Colonic mucosa (tissue), 4 donors: ENCODE results near the gene GSTM2. TPM values are rescaled to one million over a fixed set of nuclear protein-coding genes. Genes with fewer than 3 reads are reported as not detected.
"Not testable (repeated sequence)": the region's sequence is repeated elsewhere in the genome, so short reads cannot be mapped to it uniquely, and the experiment has no call there.

Source experiments
- DNase-seq: peaks from one replicate; pipeline ENCODE4 v3.0.0-alpha.2; 2020
- H3K27ac ChIP-seq: fragments of 200-600 bp; one replicate; pipeline ENCODE4 v1.8.0; 2021
- H3K27me3 ChIP-seq: fragments of 200-600 bp; one replicate; pipeline ENCODE4 v1.8.0; 2021
- H3K36me3 ChIP-seq: fragments of 200-600 bp; one replicate; pipeline ENCODE4 v1.8.0; 2021
- H3K4me1 ChIP-seq: fragments of 200-600 bp; one replicate; pipeline ENCODE4 v1.8.0; 2021; ENCODE audit warnings: mild to moderate bottlenecking
- H3K4me3 ChIP-seq: fragments of 200-600 bp; one replicate; pipeline ENCODE4 v1.8.0; 2021
- H3K9ac ChIP-seq, 2 donors: one replicate each; pipeline ENCODE4 v1.7.0; 2013; ENCODE audit warnings: control low read depth in 2 of 2, low read depth in 2 of 2, low read length in 2 of 2
- H3K9me3 ChIP-seq: fragments of 200-600 bp; one replicate; pipeline ENCODE4 v1.8.0; 2021
- CTCF ChIP-seq: fragments of 200-600 bp; IDR thresholded peaks from one replicate; pipeline ENCODE4 v1.8.0; 2022; ENCODE audit warnings: antibody characterized with exemption, mild to moderate bottlenecking
- intact Hi-C: fragments of 100-400 bp; cut with DNase I; formaldehyde crosslinking; loops from one replicate; pipeline ENCODE4 v1.14.1; 2022
- total RNA-seq, 2 donors: library from RNA; stranded (reverse); fragmentation: NEBNext Ultra II Directional in 1 of 2; extraction: Animal tissue kit (Norgen Biotek cat#: 25700) in 1 of 2; gene quantifications; one replicate each; pipeline ENCODE4 v1.2.1, GENCODE V29; 2021
- donor health status: healthy.
- donor health status: DM: no; HTN: no; CAD: no.
- donor health status: DM: no; HTN: no; CAD: no.

The GSTM2 gene
- total RNA-seq, 2 donors from 2014 or later = 18.5 to 20.7 TPM

- intact Hi-C loops = no loop called here
- DNase-seq = no peak
- Histone ChIP-seq H3K27ac (no peak overlapping the region), H3K9ac (no peak overlapping the region), H3K36me3 (no peaks in the 10 kb centered on the region), H3K4me1 (no peaks in the 10 kb centered on the region), H3K27me3 (no peaks in the 10 kb centered on the region), H3K9me3 (no peaks in the 10 kb centered on the region), H3K4me3 (no peak overlapping the region)
- no peak for TF ChIP-seq CTCF
Measured at GRCh38 chr1:109664671-109665070, 3.2 kb upstream of the GSTM2 start.

GRCh38 chr1:109668123-109668775, 392 bp downstream of the GSTM2 start:
- peak overlapping the region; percentile 62 to 68 for H3K9ac ChIP-seq
- H3K4me1 ChIP-seq = no peaks in the 10 kb centered on the region
- TF ChIP-seq CTCF = no peak
- no peaks in the 10 kb centered on the region for H3K27me3 ChIP-seq
- peak overlapping the region; percentile 40 for H3K4me3 ChIP-seq
- H3K36me3 ChIP-seq = no peaks in the 10 kb centered on the region
- H3K9me3 ChIP-seq = no peaks in the 10 kb centered on the region
- DNase-seq = no peak
- H3K27ac ChIP-seq = no peak overlapping the region
- intact Hi-C loops = no loop called here

DNA sequence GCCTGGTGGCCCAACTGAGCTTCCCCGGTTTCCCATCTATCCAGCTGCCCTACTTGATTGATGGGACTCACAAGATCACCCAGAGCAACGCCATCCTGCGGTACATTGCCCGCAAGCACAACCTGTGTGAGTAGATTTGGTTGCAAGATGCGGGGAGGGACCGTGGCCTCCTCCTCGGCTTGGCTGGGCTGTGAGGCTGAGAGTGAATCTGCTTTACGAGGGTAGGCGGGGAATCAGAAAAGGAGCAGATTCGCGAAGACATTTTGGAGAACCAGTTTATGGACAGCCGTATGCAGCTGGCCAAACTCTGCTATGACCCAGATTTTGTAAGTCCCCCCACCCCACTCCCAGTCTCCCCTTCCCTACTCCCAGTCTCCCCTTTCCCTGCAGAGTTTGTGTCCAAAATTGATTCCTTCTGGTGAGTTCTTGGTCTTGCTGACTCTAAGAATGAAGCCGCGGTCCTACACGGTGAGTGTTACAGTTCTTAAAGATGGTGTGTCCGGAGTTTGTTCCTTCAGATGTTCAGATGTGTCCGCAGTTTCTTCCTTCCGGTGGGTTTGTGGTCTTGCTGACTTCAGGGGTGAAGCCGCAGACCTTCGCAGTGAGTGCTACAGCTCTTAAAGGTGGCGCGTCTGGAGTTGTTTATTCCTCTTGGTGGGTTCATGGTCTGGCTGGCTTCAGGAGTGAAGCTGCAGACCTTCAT, 1.5 kb downstream of the GSTM2 start:
- Histone ChIP-seq H3K9me3 (no peaks in the 10 kb centered on the region), H3K27me3 (no peaks in the 10 kb centered on the region), H3K9ac (no peak overlapping the region), H3K4me1 (no peaks in the 10 kb centered on the region), H3K4me3 (no peak overlapping the region), H3K27ac (no peak overlapping the region), H3K36me3 (no peaks in the 10 kb centered on the region)
- no peak for TF ChIP-seq CTCF
- intact Hi-C loops = no loop called here
- no peak for DNase-seq

- H3K9me3 ChIP-seq, H3K9ac ChIP-seq, intact Hi-C loops, DNase-seq, H3K36me3 ChIP-seq, H3K27ac ChIP-seq, H3K4me1 ChIP-seq, H3K27me3 ChIP-seq, H3K4me3 ChIP-seq: not testable (repeated sequence)
Measured at GRCh38 chr1:109669949-109670302, 2.1 kb downstream of the GSTM2 start.

DNA sequence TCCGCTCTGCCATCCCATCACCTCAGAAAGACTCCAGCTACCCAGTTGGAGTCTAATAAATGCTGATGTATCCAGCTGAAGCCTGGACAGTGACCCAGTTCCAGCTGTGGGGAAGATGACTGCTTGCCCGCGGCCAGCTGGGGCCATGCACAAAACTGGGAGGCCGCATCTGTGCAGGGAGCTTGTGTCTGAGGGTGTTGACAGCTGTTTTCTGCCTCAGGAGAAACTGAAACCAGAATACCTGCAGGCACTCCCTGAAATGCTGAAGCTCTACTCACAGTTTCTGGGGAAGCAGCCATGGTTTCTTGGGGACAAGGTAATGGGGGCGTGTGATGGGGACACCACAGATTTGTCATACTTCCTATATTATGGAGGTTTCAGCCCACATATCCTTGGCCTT, 3.2 kb downstream of the GSTM2 start:
- Histone ChIP-seq H3K9me3 (no peaks in the 10 kb centered on the region), H3K4me1 (no peaks in the 10 kb centered on the region), H3K27me3 (no peaks in the 10 kb centered on the region), H3K27ac (no peak overlapping the region), H3K9ac (no peak overlapping the region), H3K4me3 (no peak overlapping the region), H3K36me3 (no peaks in the 10 kb centered on the region)
- DNase-seq = no peak
- no peak for TF ChIP-seq CTCF
- intact Hi-C loops = no loop called here

DNA sequence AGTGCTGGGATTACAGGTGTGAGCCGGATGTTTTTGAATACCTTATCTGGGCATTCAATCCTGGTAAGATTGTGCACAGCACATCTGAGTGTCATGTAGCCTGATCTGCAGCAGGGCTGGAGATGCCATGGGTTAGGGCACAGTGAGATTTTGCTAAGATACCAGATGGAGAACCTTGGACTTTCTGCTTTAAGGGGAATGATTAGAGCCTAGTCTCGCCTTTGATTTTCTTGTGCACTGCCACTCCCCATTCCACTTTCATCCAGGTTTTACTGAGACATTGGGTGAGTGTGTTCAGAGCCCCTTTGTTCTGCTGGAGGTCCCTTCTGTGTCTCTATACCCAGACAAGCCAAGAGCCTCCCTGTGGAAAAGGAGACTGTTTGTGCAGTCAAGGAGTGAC, 6.0 kb downstream of the GSTM2 start:
- DNase-seq, H3K36me3 ChIP-seq, H3K4me1 ChIP-seq, H3K9ac ChIP-seq, intact Hi-C loops, H3K4me3 ChIP-seq, H3K9me3 ChIP-seq, H3K27me3 ChIP-seq, H3K27ac ChIP-seq: not testable (repeated sequence)

DNA sequence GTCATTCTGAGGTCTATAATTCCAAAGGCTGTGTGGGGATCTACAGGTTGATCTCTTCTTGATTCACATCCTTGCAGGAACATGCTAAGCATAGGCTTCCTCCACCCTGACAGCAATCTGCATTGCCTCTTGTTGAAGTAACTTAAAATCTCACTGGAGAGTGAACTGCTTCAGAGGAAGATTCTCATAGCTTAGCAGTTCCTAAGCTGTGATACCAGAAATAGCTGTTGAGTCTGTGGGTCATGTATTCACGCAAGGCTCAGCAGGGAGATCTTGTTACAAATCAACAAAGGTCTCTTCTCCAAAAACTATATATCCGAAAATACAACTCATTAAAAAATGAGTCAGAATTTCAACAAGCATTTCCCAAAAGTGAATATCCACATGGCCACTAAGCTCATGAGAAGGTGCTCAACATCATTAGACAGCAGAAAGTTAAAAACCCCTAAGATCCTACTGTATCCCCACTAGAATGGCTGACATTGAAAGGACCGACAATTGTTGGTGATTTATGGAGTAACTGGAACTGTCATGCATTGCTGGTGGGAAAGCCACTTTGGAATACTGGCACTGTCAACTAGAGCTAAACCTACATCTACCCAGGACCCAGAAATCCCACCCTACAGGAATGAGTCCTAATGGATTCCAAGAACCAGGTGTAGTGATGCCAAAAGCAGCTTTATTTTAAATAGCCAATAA, 9.0 kb downstream of the GSTM2 start:
- DNase-seq, H3K36me3 ChIP-seq, H3K27ac ChIP-seq, H3K9ac ChIP-seq, H3K27me3 ChIP-seq, H3K9me3 ChIP-seq, intact Hi-C loops, H3K4me1 ChIP-seq, H3K4me3 ChIP-seq: not testable (repeated sequence)
